HG02943 (cell line): ENCODE results near the gene PAPOLB.
"Not testable (repeated sequence)": the region's sequence is repeated elsewhere in the genome, so short reads cannot be mapped to it uniquely, and the experiment has no call there.

Experiments
- ATAC-seq: cut with Tn5 transposase; IDR thresholded peaks from one replicate; pipeline ENCODE4 v1.9.1; 2021; ENCODE audit warnings: mild to moderate bottlenecking, low read depth, moderate library complexity; ENCODE audit not compliant: unreplicated experiment

PAPOLB gene

GRCh38 chr7:4861673-4862072, at the start of gene PAPOLB:
PAPOLB (minus strand) TSS chr7:4862030; CDS start chr7:4861810, 220 bp downstream.
- ATAC-seq: no peak

GRCh38 chr7:4911111-4911828, 49.4 kb upstream of the PAPOLB start:
- ATAC-seq: no peak

- ATAC-seq: no peak
Observed at GRCh38 chr7:4906682-4907081, 44.9 kb upstream of the PAPOLB start.

GRCh38 chr7:4905171-4905570, 43.3 kb upstream of the PAPOLB start:
- ATAC-seq: no peak

GRCh38 chr7:4904346-4904745, 42.5 kb upstream of the PAPOLB start:
- no peak for ATAC-seq

GRCh38 chr7:4895766-4896165, 33.9 kb upstream of the PAPOLB start:
- no peak for ATAC-seq

GRCh38 chr7:4894482-4894881, 32.7 kb upstream of the PAPOLB start:
- no peak for ATAC-seq

- no peak for ATAC-seq
Observed at GRCh38 chr7:4893929-4894475, 32.2 kb upstream of the PAPOLB start.

- ATAC-seq: not testable (repeated sequence)
Observed at GRCh38 chr7:4893188-4893587, 31.4 kb upstream of the PAPOLB start.

GRCh38 chr7:4891522-4891921, 29.7 kb upstream of the PAPOLB start:
- ATAC-seq: not testable (repeated sequence)

GRCh38 chr7:4889682-4890081, 27.9 kb upstream of the PAPOLB start:
- ATAC-seq: no peak

GRCh38 chr7:4888161-4888560, 26.3 kb upstream of the PAPOLB start:
- no peak for ATAC-seq

- ATAC-seq: no peak
Observed at GRCh38 chr7:4886671-4887070, 24.8 kb upstream of the PAPOLB start.

GRCh38 chr7:4885317-4885807, 23.5 kb upstream of the PAPOLB start:
- ATAC-seq: no peak

- ATAC-seq: no peak
Observed at GRCh38 chr7:4884164-4884563, 22.3 kb upstream of the PAPOLB start.

GRCh38 chr7:4883372-4884144, 21.7 kb upstream of the PAPOLB start, which contains the start of gene RADIL:
RADIL (minus strand) TSS chr7:4883716; CDS start chr7:4878139, 5,577 bp downstream.
- no peak for ATAC-seq

GRCh38 chr7:4883033-4883371, 21.2 kb upstream of the PAPOLB start:
- no peak for ATAC-seq

- ATAC-seq: no peak
Observed at GRCh38 chr7:4882169-4883032, 20.6 kb upstream of the PAPOLB start.

GRCh38 chr7:4880218-4880617, 18.4 kb upstream of the PAPOLB start:
- no peak for ATAC-seq

- no peak for ATAC-seq
Observed at GRCh38 chr7:4879396-4880081, 17.7 kb upstream of the PAPOLB start.
